NCI-H2196 treated with DMSO at 0.1 percent for 48 hours (cell line): ENCODE measurements around the gene NCCRP1.
"Not testable (repeated sequence)": the region's sequence is repeated elsewhere in the genome, so short reads cannot be mapped to it uniquely, and the experiment has no call there.

Source experiments
- DNase-seq: peaks from one replicate; lab custom pipeline; 2025; ENCODE audit not compliant: unreplicated experiment; lab: John Stamatoyannopoulos, UW

The NCCRP1 gene

DNA sequence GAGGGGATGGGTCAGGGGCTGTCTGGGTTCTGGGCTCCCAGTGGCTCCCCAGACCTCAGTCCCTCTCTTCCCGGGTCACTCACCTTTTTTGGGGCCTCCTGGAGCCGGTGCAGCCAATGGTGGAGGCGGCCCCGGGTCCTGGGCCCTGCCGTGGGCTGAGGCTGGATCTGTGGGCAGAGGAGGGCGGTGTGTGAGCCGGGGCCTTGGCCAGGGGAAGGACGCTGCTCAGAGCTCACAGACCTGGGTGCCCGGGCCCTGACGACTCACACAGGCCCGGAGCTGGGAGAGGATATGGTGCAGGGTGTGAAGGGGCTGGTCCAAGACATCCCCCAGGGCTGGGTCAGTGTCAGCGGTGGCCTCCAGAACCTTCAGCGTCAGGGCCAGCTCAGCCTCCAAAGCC, 47.0 kb downstream of the NCCRP1 start:
- not testable (repeated sequence) for DNase-seq

DNA sequence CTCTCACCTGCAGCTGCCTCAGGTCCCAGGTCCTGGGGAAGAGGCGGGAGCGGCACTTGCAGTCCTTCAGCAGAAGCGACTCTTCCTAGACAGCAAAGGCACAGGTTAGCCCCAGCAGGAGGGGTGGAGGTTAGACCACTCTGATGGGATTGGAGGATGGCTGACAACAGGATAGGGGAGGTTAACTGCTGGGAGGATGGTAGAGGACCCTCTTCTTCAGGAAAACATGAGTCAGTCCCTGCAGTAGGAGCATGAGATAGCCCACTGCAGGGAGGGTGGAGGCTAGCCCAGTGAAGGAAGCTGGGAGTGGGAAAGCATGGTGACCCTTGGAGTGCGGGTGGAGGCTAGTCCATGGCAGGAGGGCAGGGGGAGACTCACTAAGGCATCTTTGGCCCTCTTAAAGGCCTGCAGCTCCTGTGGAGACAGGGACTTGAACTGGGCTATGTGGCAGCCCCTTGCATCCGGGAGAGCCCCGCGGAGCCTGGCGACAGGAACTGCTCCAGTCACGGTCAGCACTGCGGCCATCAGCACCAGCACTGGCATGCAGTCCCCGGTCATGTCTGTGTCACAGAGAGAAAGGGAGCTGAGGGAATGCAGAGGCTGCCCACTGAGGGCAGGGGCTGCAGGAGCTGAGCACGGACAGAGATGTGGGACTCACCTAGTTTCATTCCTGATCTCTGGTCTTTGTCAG, 47.8 kb downstream of the NCCRP1 start, which contains the start of gene IFNL3:
TSS of gene IFNL3 (minus strand) at position 597 of the 691 bp plus-strand sequence. CDS start at position 558, 39 bp downstream.
- not testable (repeated sequence) for DNase-seq

DNA sequence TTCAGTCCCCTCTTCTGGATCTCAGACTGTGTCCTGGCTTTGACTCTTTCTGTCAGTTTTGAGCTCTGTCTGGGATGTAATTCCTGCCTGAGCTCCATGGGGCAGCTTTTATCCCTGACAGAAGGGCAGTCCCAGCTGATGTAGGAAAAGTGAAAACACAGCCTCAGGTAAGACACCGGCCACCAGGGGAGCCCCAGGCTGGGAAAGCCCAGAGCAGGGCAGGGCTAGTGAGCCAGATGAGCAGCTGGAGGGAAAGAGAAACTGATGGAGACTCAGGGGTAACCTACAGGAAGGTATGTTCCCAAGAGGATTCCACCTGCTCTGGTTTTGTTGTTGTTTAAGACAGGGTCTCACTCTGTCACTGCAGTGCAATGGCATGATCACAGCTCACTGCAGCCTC, 48.4 kb downstream of the NCCRP1 start:
- not testable (repeated sequence) for DNase-seq

DNA sequence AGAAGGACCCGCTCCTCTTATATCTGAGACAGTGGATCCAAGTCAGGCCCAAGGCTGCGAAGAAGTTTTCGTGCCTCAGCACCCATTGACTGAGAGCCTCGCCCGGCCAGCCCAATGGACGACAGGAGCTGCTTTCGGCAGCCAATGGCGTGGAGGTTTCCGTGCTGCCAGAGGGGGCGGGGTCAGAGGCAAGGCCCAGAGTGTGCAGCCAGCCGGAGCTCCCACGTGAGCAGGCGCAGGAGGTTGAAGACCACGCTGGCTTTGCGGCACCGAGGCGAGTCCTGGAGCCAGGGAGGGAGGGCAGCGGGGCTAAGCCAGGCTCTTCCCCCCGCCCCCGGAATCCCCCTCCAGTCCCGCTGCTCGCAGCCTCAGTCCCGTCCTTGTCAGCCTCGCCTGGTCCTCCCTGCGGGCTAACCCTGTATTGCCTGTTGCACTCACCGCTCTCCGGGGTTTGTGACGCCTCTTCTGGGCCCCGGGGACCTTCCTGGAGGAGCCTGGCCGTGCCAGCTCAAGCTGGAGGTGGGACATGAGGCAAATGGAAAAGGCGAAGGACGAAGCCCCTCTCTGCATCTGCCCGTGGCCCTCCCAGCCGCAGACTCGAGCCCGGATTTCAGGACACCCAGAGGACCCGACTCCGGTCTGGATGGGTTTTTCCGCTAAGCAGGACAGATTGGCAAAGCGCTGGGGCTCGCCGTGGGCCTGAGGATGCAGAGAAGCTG, 50.3 kb downstream of the NCCRP1 start:
- DNase-seq, result no peak

DNA sequence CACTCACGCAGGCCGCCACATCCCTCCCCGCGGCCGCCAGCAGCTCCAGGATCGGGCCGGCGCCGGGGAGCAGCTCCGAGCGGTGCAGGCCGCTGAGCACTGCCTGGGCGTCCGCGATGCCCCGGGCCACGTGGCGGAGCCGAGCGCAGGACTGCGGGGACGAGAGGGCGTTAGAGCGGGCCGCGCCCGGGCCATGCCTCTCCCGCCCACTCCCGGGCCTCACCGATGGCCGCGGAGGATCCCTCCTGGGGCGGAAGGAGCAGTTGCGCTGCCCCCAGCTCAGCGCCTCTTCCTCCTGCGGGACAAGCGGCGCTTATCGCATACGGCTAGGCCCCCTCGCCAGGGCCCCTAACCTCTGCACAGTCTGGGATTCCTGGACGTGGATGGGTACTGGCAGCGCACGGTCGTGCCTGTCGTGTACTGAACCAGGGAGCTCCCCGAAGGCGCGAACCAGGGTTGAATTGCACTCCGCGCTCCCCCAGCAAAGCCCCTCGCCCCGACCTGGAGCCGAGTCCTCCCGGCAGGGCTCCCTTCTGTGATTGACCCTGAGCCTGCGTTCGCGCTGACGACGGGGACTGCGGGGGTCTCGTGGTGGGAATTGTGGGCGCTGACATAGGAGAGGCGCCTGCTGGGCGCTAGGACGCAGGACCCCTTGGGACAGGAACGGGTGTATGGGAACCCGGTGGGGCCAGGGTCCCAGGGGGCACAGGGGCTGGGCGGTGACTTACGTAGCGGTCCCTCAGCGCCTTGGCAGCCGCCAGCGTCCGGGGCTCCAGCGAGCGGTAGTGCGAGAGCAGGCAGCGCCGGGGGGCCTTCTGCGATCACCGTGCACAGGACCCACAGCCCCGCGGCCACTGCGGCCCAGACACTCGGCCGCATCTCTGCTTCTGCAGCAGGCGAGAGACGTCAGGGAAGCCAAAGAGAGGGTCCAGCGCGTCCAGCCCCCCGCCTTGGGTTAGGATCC, 51.2 kb downstream of the NCCRP1 start:
- no peak for DNase-seq

DNA sequence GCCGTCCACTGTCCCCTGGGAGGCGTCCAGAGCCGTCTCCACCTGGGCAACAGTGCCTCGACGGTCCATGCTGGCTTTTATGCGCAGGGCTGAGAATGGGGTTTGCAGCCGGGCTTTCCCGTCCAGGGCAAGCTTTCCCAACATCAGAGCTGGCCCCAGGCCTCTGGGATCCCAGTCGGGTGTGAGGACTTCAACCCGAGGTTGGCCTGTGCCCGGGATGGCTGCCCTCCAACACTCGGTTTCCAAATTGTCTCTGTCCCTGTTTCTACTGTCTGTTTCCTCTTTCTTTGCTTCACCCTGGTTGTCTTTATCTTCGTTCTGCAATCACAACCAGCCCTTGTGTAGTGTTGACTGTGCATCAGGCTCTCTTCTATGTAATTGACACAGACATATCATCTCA, 52.0 kb downstream of the NCCRP1 start, which contains the start of gene IFNL4:
TSS of gene IFNL4 (minus strand) at position 51 of the 400 bp plus-strand sequence.
- no peak for DNase-seq

DNA sequence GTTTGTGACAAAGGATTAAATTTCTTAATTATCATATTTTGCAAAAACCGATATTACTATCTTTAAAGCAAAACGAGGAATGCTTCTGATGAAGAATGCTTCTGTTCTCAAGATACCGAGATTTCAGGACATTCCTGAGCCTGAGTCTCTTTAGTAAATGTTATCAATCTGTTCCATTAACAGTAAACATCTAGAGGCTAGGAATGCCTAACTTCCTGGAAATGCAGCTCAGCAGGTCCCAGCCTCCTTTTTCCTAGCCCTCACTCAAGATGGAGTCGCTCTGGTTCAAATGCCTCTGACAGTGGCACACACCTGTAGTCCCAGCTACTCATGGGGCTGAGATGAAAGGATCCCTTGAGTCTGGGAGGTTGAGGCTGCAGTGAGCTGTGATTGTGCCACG, 54.3 kb downstream of the NCCRP1 start:
- no peak for DNase-seq
